Fibroblast of mammary gland (primary cell): ENCODE results near the gene POLRMT.
"Not testable (repeated sequence)": the region's sequence is repeated elsewhere in the genome, so short reads cannot be mapped to it uniquely, and the experiment has no call there.

Source experiments
- DNase-seq: peaks from one replicate; pipeline ENCODE4 v3.0.0-alpha.2; 2010; ENCODE audit warnings: low read depth
- H3K4me3 ChIP-seq: 2 replicates; pipeline ENCODE4 v1.5.1; 2011; ENCODE audit warnings: low read depth, mild to moderate bottlenecking, low read length, moderate library complexity; ENCODE audit not compliant: control insufficient read depth
- CTCF ChIP-seq: conservative IDR thresholded peaks from 2 replicates; pipeline ENCODE4 v1.5.1; 2011; ENCODE audit warnings: low read depth, low read length, inconsistent platforms; ENCODE audit not compliant: control insufficient read depth, insufficient read depth

The POLRMT gene

GRCh38 chr19:608155-609003 lies 25.0 kb downstream of the POLRMT start:
- TF ChIP-seq CTCF = no peak
- DNase-seq = no peak
- no peak overlapping the region for H3K4me3 ChIP-seq

GRCh38 chr19:607301-608154 lies 25.8 kb downstream of the POLRMT start:
- no peak for TF ChIP-seq CTCF
- no peak for DNase-seq
- no peak overlapping the region for H3K4me3 ChIP-seq

GRCh38 chr19:605061-605971 lies 28.0 kb downstream of the POLRMT start:
- H3K4me3 ChIP-seq, DNase-seq: not testable (repeated sequence)

- no peak for DNase-seq
Observed at GRCh38 chr19:604355-604754, 29.0 kb downstream of the POLRMT start.

GRCh38 chr19:603779-604178 lies 29.6 kb downstream of the POLRMT start:
- not testable (repeated sequence) for DNase-seq

More at GRCh38 chr19:604355-604754, 29.0 kb downstream of the POLRMT start:
- TF ChIP-seq CTCF = no peak
- no peak overlapping the region for H3K4me3 ChIP-seq

GRCh38 chr19:603302-603639 lies 30.1 kb downstream of the POLRMT start:
- H3K4me3 ChIP-seq, DNase-seq: not testable (repeated sequence)

More at GRCh38 chr19:603779-604178, 29.6 kb downstream of the POLRMT start:
- H3K4me3 ChIP-seq = not testable (repeated sequence)

GRCh38 chr19:602391-603301 lies 30.7 kb downstream of the POLRMT start:
- no peak for TF ChIP-seq CTCF
- no peak overlapping the region for H3K4me3 ChIP-seq
- no peak for DNase-seq
